Panc1 (cell line): ENCODE results near the gene GNAI1. TPM values are rescaled to one million over a fixed set of nuclear protein-coding genes. Genes with fewer than 3 reads are reported as not detected.
A peak's percentile ranks its signal among the peaks of the same experiment; 100 is the strongest.

Experiments
- ATAC-seq: fragments of 200-7000 bp; cut with Tn5 transposase; 2 replicates; pipeline ENCODE4 v1.9.1; 2020; ENCODE audit warnings: mild to moderate bottlenecking, moderate library complexity
- BruUV-seq: library from RNA; stranded (reverse); fragments of 400-500 nt; replicated peaks from 2 replicates; lab custom pipeline; 2021; lab: Mats Ljungman, UMichigan
- CTCF ChIA-PET: fragments of 300-600 bp; sonication (Branson Sonifier 250); formaldehyde crosslinking; loops from one replicate; lab custom pipeline; 2022; ENCODE audit warnings: antibody characterized with exemption; lab: Charles Lee
- POLR2A ChIA-PET: fragments of 300-600 bp; sonication (Branson Sonifier 250); formaldehyde crosslinking; loops from one replicate; lab custom pipeline; 2022; ENCODE audit warnings: antibody characterized with exemption; lab: Charles Lee
- DNase-seq: peaks from one replicate; pipeline ENCODE4 v3.0.0-alpha.2; 2010; ENCODE audit warnings: low read depth, low spot score
- H3K27ac ChIP-seq: 2 replicates; pipeline ENCODE4 v1.5.1; 2011; ENCODE audit warnings: mild to moderate bottlenecking, low read length, inconsistent platforms
- H3K27me3 ChIP-seq: fragments of 200-500 bp; sonication (Bioruptor generic); 2 replicates; pipeline ENCODE4 v1.6.0; 2014; ENCODE audit warnings: low read length, inconsistent platforms; ENCODE audit not compliant: control insufficient read depth, insufficient read depth
- H3K36me3 ChIP-seq: fragments of 200-500 bp; sonication (Bioruptor generic); 2 replicates; pipeline ENCODE4 v1.5.1; 2014; ENCODE audit warnings: inconsistent platforms, mild to moderate bottlenecking, low read length, moderate library complexity; ENCODE audit not compliant: control insufficient read depth, insufficient read depth
- H3K4me1 ChIP-seq: 2 replicates; pipeline ENCODE4 v1.5.1; 2011; ENCODE audit warnings: inconsistent platforms, mild to moderate bottlenecking, low read length, moderate library complexity; ENCODE audit not compliant: control insufficient read depth, insufficient read depth
- H3K4me3 ChIP-seq, 2 experiments: 2 replicates each; pipeline ENCODE4 v1.5.1; 2011 to 2012; ENCODE audit warnings: low read depth in 2 of 2, low read length in 2 of 2, mild to moderate bottlenecking in 2 of 2, inconsistent platforms in 1 of 2, moderate library complexity in 1 of 2
- H3K9me3 ChIP-seq: fragments of 200-500 bp; sonication (Bioruptor generic); 2 replicates; pipeline ENCODE4 v1.5.1; 2014; ENCODE audit warnings: low read depth, mild to moderate bottlenecking, inconsistent platforms, low read length, moderate library complexity; ENCODE audit not compliant: control insufficient read depth, insufficient read depth
- POLR2AphosphoS5 ChIP-seq: IDR thresholded peaks from 2 replicates; pipeline ENCODE4 v1.6.1; 2012; ENCODE audit warnings: mild to moderate bottlenecking, low read depth, low read length, moderate library complexity
- SIN3A ChIP-seq: IDR thresholded peaks from 2 replicates; pipeline ENCODE4 v1.6.1; 2012; ENCODE audit warnings: low read depth, mild to moderate bottlenecking, low read length, moderate library complexity, borderline replicate concordance; ENCODE audit not compliant: insufficient read depth
- TCF7L2 ChIP-seq: IDR thresholded peaks from 2 replicates; pipeline ENCODE4 v1.6.1; 2011; ENCODE audit warnings: mild to moderate bottlenecking, low read depth, low read length, inconsistent platforms
- in situ Hi-C: cut with HindIII; loops from 2 replicates; pipeline ENCODE4 v1.10.0; 2016; ENCODE audit warnings: low sequenced_read_pairs, low pct_unique_long_range_greater_than_20kb
- intact Hi-C: fragments of 100-400 bp; cut with micrococcal nuclease; formaldehyde crosslinking; loops from one replicate; pipeline ENCODE4 v1.10.0; 2022; ENCODE audit not compliant: unreplicated experiment
- total RNA-seq: library from RNA; stranded (reverse); gene quantifications from one replicate; pipeline ENCODE4 v1.2.1, GENCODE V29; 2021; ENCODE audit not compliant: unreplicated experiment
- TF ChIP-seq, protein P1 (sequence below): fragments of 450-650 bp; IDR thresholded peaks from 2 replicates; pipeline ENCODE4 v1.5.1; 2017; ENCODE audit warnings: mild to moderate bottlenecking
- TF ChIP-seq, protein P2 (sequence below), 2 experiments: IDR thresholded peaks; 2 replicates each; pipeline ENCODE4 v1.6.1; 2011 to 2012; ENCODE audit warnings: low read depth in 2 of 2, control low read depth in 1 of 2, low read length in 1 of 2, mild to moderate bottlenecking in 1 of 2, moderate library complexity in 1 of 2; ENCODE audit not compliant: insufficient read depth in 1 of 2

The GNAI1 gene
- total RNA-seq, 1 experiment from 2014 or later, result 19.2 TPM

DNA sequence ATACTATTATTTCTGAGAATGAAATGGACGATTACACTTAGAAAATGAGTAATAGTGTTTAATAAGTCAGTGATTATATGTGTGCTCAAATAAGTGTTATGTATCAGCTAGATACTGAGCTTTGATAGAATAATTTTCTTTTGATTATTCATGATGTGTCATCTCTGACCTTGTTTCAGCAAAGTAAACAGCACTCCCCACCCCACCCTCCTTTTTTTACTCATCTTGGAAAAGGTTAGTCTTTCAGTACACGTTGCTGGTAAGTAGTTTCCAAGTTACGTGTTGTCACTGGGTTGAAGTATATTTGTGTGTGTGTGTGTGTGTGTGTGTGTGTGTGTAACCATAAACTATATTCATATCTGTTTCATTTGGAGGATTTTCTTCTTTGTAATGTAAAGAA lies 84.1 kb downstream of the GNAI1 start:
- ChIA-PET CTCF (no interaction called here), POLR2A (no interaction called here)
- DNase-seq (peak; percentile 58), ATAC-seq (peak; percentile 73; the same call in 1 of the 2 replicates)
- Histone ChIP-seq H3K4me1 (no peaks in the 10 kb centered on the region), H3K27me3 (no peaks in the 10 kb centered on the region), H3K9me3 (no peaks in the 10 kb centered on the region), H3K4me3 (no peak overlapping the region), H3K36me3 (no peaks in the 10 kb centered on the region; the same call in 1 of the 2 replicates), H3K27ac (no peak overlapping the region)
- in situ Hi-C loops, result no loop called here
- intact Hi-C loops, result no loop called here
- no TSS peak for BruUV-seq
- TF ChIP-seq, protein P1, sequence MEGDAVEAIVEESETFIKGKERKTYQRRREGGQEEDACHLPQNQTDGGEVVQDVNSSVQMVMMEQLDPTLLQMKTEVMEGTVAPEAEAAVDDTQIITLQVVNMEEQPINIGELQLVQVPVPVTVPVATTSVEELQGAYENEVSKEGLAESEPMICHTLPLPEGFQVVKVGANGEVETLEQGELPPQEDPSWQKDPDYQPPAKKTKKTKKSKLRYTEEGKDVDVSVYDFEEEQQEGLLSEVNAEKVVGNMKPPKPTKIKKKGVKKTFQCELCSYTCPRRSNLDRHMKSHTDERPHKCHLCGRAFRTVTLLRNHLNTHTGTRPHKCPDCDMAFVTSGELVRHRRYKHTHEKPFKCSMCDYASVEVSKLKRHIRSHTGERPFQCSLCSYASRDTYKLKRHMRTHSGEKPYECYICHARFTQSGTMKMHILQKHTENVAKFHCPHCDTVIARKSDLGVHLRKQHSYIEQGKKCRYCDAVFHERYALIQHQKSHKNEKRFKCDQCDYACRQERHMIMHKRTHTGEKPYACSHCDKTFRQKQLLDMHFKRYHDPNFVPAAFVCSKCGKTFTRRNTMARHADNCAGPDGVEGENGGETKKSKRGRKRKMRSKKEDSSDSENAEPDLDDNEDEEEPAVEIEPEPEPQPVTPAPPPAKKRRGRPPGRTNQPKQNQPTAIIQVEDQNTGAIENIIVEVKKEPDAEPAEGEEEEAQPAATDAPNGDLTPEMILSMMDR, result no peak

DNA sequence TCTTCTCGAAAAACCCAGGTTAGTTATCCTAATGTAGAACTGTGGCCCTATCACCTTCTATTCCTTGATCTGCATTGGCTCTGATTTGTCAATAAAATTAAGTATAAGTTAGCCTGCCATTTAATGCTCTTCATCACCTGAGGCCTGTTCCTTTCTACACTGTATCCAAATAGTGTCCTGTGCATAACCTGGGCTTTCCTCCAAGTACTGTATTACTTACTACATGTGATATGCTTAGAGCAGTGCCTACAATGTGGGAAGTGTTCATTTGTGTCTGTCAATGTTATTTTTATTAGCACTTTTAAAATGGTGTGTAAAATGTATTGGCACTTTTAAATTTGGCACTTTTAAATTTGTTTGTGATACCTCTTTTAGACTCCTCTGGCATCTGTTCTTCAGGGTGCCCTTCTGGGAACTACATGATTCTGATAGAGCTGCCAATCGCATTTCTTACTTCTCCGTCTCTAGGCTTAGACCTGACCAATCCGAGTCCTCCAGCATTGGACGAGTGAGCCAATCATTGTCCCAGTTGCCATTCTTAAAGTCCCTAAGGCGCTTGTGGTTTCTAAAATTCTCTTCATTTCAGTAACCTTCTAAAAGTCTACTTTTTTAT lies 85.5 kb downstream of the GNAI1 start:
- Histone ChIP-seq H3K4me3 (no peak overlapping the region), H3K27ac (no peak overlapping the region), H3K27me3 (no peaks in the 10 kb centered on the region), H3K36me3 (no peaks in the 10 kb centered on the region; the same call in 1 of the 2 replicates), H3K4me1 (no peaks in the 10 kb centered on the region), H3K9me3 (no peaks in the 10 kb centered on the region)
- no peak for DNase-seq
- no peak for ATAC-seq
- TF ChIP-seq TCF7L2 (no peak), SIN3A (no peak), POLR2AphosphoS5 (no peak)
- TF ChIP-seq, protein P1, result no peak
- TF ChIP-seq, protein P2, sequence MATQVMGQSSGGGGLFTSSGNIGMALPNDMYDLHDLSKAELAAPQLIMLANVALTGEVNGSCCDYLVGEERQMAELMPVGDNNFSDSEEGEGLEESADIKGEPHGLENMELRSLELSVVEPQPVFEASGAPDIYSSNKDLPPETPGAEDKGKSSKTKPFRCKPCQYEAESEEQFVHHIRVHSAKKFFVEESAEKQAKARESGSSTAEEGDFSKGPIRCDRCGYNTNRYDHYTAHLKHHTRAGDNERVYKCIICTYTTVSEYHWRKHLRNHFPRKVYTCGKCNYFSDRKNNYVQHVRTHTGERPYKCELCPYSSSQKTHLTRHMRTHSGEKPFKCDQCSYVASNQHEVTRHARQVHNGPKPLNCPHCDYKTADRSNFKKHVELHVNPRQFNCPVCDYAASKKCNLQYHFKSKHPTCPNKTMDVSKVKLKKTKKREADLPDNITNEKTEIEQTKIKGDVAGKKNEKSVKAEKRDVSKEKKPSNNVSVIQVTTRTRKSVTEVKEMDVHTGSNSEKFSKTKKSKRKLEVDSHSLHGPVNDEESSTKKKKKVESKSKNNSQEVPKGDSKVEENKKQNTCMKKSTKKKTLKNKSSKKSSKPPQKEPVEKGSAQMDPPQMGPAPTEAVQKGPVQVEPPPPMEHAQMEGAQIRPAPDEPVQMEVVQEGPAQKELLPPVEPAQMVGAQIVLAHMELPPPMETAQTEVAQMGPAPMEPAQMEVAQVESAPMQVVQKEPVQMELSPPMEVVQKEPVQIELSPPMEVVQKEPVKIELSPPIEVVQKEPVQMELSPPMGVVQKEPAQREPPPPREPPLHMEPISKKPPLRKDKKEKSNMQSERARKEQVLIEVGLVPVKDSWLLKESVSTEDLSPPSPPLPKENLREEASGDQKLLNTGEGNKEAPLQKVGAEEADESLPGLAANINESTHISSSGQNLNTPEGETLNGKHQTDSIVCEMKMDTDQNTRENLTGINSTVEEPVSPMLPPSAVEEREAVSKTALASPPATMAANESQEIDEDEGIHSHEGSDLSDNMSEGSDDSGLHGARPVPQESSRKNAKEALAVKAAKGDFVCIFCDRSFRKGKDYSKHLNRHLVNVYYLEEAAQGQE (IDR thresholded peaks at IDR 0.05; ENCODE audit: insufficient read depth in 1 of 2, low read depth in 2 of 2, low read length in 1 of 2), result no peak
- no TSS peak for BruUV-seq
- in situ Hi-C loops (no loop called here), intact Hi-C loops (no loop called here)
- POLR2A ChIA-PET, result no interaction called here
- CTCF ChIA-PET, result no interaction called here
